HL-60 (cell line): ENCODE results near the gene S1PR2.
A peak's percentile ranks its signal among the peaks of the same experiment; 100 is the strongest.

ENCODE experiments used
- DNase-seq, 2 experiments: peaks; one replicate each; pipeline ENCODE4 v3.0.0-alpha.2; 2010 to 2020; ENCODE audit warnings: low read depth in 1 of 2, low spot score in 1 of 2
- H3K27ac ChIP-seq: fragments of 250-450 bp; sonication (Bioruptor Pico); replicated peaks from 2 replicates; pipeline ENCODE4 v1.5.1; 2020; ENCODE audit warnings: mild to moderate bottlenecking, moderate library complexity
- H3K27me3 ChIP-seq: fragments of 250-450 bp; sonication (Bioruptor Pico); 2 replicates; pipeline ENCODE4 v1.5.1; 2021; ENCODE audit warnings: mild to moderate bottlenecking, moderate library complexity; ENCODE audit not compliant: insufficient read depth, poor library complexity, severe bottlenecking
- H3K4me3 ChIP-seq: replicated peaks from 2 replicates; pipeline ENCODE4 v1.5.1; 2011; ENCODE audit warnings: mild to moderate bottlenecking, control low read depth, low read length; ENCODE audit not compliant: insufficient read depth
- GABPA ChIP-seq: IDR thresholded peaks from 2 replicates; pipeline ENCODE4 v1.6.1; 2012; ENCODE audit warnings: low read depth
- POLR2AphosphoS5 ChIP-seq: IDR thresholded peaks from 2 replicates; pipeline ENCODE4 v1.6.1; 2012; ENCODE audit warnings: low read depth
- SPI1 ChIP-seq: IDR thresholded peaks from 2 replicates; pipeline ENCODE4 v1.6.1; 2012; ENCODE audit warnings: low read depth, mild to moderate bottlenecking, borderline replicate concordance
- TF ChIP-seq, protein P1 (sequence below): IDR thresholded peaks from 2 replicates; pipeline ENCODE4 v1.6.1; 2012; ENCODE audit warnings: low read depth; ENCODE audit not compliant: insufficient replicate concordance
- TF ChIP-seq, protein P2 (sequence below): IDR thresholded peaks from one replicate; pipeline ENCODE4 v1.5.1; 2011; ENCODE audit warnings: low read length, control low read depth, inconsistent platforms; ENCODE audit not compliant: insufficient read depth

Gene S1PR2

DNA sequence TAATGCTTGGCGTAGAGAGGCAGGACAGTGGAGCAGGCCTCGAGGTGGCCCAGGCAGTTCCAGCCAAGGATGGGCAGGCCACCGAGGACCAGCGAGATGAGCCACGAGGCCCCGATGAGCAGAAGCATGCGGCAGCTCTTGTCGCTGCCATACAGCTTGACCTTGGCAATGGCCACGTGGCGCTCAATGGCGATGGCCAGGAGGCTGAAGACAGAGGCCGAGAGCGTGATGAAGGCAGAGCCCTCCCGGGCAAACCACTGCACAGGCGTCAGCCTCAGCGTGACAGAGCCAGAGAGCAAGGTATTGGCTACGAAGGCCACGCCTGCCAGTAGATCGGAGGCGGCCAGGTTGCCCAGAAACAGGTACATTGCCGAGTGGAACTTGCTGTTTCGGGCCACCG lies 6.8 kb downstream of the S1PR2 start:
- no peak overlapping the region for H3K27ac ChIP-seq
- no peak for DNase-seq
- TF ChIP-seq GABPA: no peak
- TF ChIP-seq, protein P1, sequence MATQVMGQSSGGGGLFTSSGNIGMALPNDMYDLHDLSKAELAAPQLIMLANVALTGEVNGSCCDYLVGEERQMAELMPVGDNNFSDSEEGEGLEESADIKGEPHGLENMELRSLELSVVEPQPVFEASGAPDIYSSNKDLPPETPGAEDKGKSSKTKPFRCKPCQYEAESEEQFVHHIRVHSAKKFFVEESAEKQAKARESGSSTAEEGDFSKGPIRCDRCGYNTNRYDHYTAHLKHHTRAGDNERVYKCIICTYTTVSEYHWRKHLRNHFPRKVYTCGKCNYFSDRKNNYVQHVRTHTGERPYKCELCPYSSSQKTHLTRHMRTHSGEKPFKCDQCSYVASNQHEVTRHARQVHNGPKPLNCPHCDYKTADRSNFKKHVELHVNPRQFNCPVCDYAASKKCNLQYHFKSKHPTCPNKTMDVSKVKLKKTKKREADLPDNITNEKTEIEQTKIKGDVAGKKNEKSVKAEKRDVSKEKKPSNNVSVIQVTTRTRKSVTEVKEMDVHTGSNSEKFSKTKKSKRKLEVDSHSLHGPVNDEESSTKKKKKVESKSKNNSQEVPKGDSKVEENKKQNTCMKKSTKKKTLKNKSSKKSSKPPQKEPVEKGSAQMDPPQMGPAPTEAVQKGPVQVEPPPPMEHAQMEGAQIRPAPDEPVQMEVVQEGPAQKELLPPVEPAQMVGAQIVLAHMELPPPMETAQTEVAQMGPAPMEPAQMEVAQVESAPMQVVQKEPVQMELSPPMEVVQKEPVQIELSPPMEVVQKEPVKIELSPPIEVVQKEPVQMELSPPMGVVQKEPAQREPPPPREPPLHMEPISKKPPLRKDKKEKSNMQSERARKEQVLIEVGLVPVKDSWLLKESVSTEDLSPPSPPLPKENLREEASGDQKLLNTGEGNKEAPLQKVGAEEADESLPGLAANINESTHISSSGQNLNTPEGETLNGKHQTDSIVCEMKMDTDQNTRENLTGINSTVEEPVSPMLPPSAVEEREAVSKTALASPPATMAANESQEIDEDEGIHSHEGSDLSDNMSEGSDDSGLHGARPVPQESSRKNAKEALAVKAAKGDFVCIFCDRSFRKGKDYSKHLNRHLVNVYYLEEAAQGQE: no peak
- TF ChIP-seq POLR2AphosphoS5: no peak
- no peak for TF ChIP-seq SPI1
- TF ChIP-seq, protein P2, sequence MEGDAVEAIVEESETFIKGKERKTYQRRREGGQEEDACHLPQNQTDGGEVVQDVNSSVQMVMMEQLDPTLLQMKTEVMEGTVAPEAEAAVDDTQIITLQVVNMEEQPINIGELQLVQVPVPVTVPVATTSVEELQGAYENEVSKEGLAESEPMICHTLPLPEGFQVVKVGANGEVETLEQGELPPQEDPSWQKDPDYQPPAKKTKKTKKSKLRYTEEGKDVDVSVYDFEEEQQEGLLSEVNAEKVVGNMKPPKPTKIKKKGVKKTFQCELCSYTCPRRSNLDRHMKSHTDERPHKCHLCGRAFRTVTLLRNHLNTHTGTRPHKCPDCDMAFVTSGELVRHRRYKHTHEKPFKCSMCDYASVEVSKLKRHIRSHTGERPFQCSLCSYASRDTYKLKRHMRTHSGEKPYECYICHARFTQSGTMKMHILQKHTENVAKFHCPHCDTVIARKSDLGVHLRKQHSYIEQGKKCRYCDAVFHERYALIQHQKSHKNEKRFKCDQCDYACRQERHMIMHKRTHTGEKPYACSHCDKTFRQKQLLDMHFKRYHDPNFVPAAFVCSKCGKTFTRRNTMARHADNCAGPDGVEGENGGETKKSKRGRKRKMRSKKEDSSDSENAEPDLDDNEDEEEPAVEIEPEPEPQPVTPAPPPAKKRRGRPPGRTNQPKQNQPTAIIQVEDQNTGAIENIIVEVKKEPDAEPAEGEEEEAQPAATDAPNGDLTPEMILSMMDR: no peak

DNA sequence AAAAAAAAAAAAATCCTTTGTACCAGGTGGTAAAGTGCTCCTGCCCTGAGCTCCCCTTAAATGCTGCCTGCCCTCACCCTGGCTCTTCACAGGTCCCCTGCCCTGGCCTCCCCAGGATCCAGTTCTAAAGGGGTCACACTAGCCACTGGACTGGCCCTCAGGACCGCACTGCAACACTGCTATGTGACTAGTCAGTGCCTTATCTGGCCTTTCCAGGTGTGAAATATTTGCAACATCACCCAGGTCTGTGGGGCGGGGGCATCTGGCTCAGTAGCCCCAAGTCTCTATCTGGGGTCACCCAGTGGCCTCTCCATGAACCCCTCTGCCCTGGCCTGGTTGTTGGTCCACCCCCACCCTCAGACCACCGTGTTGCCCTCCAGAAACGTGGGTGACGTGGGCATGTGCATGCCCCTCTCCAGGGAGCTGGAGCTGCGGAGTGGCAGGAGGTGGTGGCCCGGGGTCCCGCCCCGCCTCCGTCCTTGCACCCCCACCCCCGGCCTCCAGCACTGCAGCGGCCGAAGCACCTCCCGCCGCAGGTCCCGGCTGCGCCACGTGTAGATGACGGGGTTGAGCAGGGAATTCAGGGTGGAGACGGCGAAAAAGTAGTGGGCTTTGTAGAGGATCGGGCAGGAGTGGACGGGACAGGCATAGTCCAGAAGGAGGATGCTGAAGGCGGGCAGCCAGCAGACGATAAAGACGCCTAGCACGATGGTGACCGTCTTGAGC lies 7.5 kb downstream of the S1PR2 start:
- H3K27me3 ChIP-seq: no peaks in the 10 kb centered on the region
- DNase-seq: no peak
- H3K4me3 ChIP-seq: no peak overlapping the region
- H3K27ac ChIP-seq: no peak overlapping the region
- TF ChIP-seq, protein P2: no peak
- TF ChIP-seq POLR2AphosphoS5 (no peak), GABPA (no peak)
- TF ChIP-seq, protein P1: no peak

More for the DNA sequence above, 6.8 kb downstream of the S1PR2 start:
- Histone ChIP-seq H3K27me3 (no peaks in the 10 kb centered on the region), H3K4me3 (no peak overlapping the region)

DNA sequence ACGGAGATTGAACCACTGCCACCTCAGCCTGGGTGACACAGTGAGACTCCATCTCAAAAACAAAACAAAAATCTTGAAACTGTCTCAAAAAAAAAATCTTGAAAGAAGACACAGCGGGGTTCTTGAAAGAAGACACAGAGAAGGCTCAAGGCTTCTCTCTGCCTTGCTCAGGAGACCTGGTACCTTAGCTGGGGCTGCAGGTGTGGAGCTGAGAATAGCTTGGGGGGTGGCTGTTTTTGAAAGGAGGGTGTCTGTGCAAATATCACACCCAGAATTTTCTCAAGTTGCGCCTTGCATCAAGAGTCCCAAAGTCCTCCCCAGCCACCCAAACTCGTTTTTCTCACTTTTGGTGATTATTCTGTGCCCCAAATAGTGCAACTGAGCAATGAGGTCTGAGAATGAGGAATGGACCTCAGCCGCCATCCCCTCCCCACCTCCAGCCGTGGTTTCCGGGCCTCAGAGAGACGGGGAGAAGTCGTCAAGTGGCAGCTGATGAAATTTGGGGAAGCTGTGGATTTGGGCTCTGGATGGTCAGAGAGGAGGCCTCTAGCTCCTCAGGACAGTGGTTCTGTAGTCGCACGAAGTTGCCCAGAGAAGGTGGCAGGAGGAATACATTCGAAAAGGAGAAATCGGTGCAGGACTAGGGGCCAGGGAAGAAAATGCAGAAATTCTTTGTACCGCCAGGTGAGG lies 8.8 kb downstream of the S1PR2 start:
- Histone ChIP-seq H3K4me3 (no peak overlapping the region), H3K27me3 (no peaks in the 10 kb centered on the region), H3K27ac (no peak overlapping the region)
- TF ChIP-seq, protein P1: no peak
- TF ChIP-seq GABPA (no peak), SPI1 (peak; percentile 29; the same call in 1 of the 2 replicates), POLR2AphosphoS5 (0 out of 2 replicates have a peak, but pooled peaks have one; percentile 22)
- TF ChIP-seq, protein P2: no peak
- peak in 1 of 2 experiments; percentile 78 for DNase-seq
